GM18858 (cell line): Measurements from ENCODE around the gene FN3K.

Source experiments
- ATAC-seq: cut with Tn5 transposase; IDR thresholded peaks from one replicate; pipeline ENCODE4 v1.9.1; 2021; ENCODE audit not compliant: unreplicated experiment

Gene FN3K

GRCh38 chr17:82734987-82735866 lies at the start of gene FN3K:
Gene FN3K, plus strand, starts transcription at chr17:82735615. Its CDS starts 22 bp downstream, at chr17:82735637.
- no peak for ATAC-seq

- no peak for ATAC-seq
Measured at GRCh38 chr17:82686366-82687324, 48.8 kb upstream of the FN3K start.

GRCh38 chr17:82687375-82687861 lies 48.0 kb upstream of the FN3K start:
- no peak for ATAC-seq

- no peak for ATAC-seq
Measured at GRCh38 chr17:82687871-82688270, 47.5 kb upstream of the FN3K start.

GRCh38 chr17:82689077-82689476 lies 46.3 kb upstream of the FN3K start:
- ATAC-seq, result no peak

- no peak for ATAC-seq
Measured at GRCh38 chr17:82690786-82691489, 44.5 kb upstream of the FN3K start.

GRCh38 chr17:82691714-82692113 lies 43.7 kb upstream of the FN3K start:
- no peak for ATAC-seq

GRCh38 chr17:82692268-82692667 lies 43.1 kb upstream of the FN3K start:
- ATAC-seq, result no peak

- no peak for ATAC-seq
Measured at GRCh38 chr17:82693168-82693867, 42.1 kb upstream of the FN3K start.

GRCh38 chr17:82694647-82695046 lies 40.8 kb upstream of the FN3K start:
- no peak for ATAC-seq

GRCh38 chr17:82696259-82696658 lies 39.2 kb upstream of the FN3K start:
- no peak for ATAC-seq

GRCh38 chr17:82696916-82697807 lies 38.3 kb upstream of the FN3K start:
- ATAC-seq, result no peak

- ATAC-seq, result no peak
Measured at GRCh38 chr17:82697808-82698064, 37.7 kb upstream of the FN3K start.

GRCh38 chr17:82698065-82698973 lies 37.1 kb upstream of the FN3K start, which contains the start of gene RAB40B:
Gene RAB40B, minus strand, starts transcription at chr17:82698698. Its CDS starts 102 bp downstream, at chr17:82698596.
- peak; percentile 93 for ATAC-seq

- ATAC-seq, result peak; percentile 14
Measured at GRCh38 chr17:82698974-82699442, 36.4 kb upstream of the FN3K start.

- no peak for ATAC-seq
Measured at GRCh38 chr17:82699551-82699950, 35.9 kb upstream of the FN3K start.

GRCh38 chr17:82702231-82702927 lies 33.0 kb upstream of the FN3K start:
- no peak for ATAC-seq
